SK-N-SH treated with all-trans-retinoic acid at 6 μM for 48 hours (cell line): Measurements from ENCODE around the gene SLC37A2.

Experiments
- ESRRG ChIP-seq: fragments of 250-450 bp; sonication (Bioruptor Pico); IDR thresholded peaks from 2 replicates; pipeline ENCODE4 v1.6.1; 2021; ENCODE audit warnings: mild to moderate bottlenecking
- GLIS3 ChIP-seq: fragments of 250-450 bp; sonication (Bioruptor Pico); IDR thresholded peaks from 2 replicates; pipeline ENCODE4 v1.5.0; 2020; ENCODE audit warnings: mild to moderate bottlenecking, moderate library complexity
- ISL1 ChIP-seq: fragments of 250-450 bp; sonication (Bioruptor Pico); IDR thresholded peaks from 2 replicates; pipeline ENCODE4 v2.1.2; 2022; ENCODE audit warnings: mild to moderate bottlenecking, moderate library complexity
- RARB ChIP-seq: fragments of 250-450 bp; sonication (Bioruptor Pico); IDR thresholded peaks from 2 replicates; pipeline ENCODE4 v1.8.0; 2021; ENCODE audit warnings: mild to moderate bottlenecking, moderate library complexity
- SNAI2 ChIP-seq: fragments of 250-450 bp; sonication (Bioruptor Pico); IDR thresholded peaks from 2 replicates; pipeline ENCODE4 v1.5.0; 2020; ENCODE audit warnings: mild to moderate bottlenecking, moderate library complexity
- ZFP30 ChIP-seq: fragments of 450-650 bp; formaldehyde crosslinking; IDR thresholded peaks from 2 replicates; pipeline ENCODE4 v1.5.0; 2022; ENCODE audit warnings: mild to moderate bottlenecking, moderate library complexity
- ZNF565 ChIP-seq: fragments of 450-650 bp; formaldehyde crosslinking; conservative IDR thresholded peaks from 2 replicates; pipeline ENCODE4 v1.5.0; 2020; ENCODE audit warnings: low read depth, mild to moderate bottlenecking, moderate library complexity
- ZNF70 ChIP-seq: fragments of 450-650 bp; formaldehyde crosslinking; IDR thresholded peaks from 2 replicates; pipeline ENCODE4 v1.5.0; 2020; ENCODE audit warnings: mild to moderate bottlenecking, moderate library complexity
- ZNF8 ChIP-seq: fragments of 450-650 bp; formaldehyde crosslinking; IDR thresholded peaks from 2 replicates; pipeline ENCODE4 v1.5.0; 2020; ENCODE audit warnings: mild to moderate bottlenecking, moderate library complexity
- TF ChIP-seq, protein P1 (sequence below): fragments of 250-450 bp; sonication (Bioruptor Pico); IDR thresholded peaks from 2 replicates; pipeline ENCODE4 v1.8.0; 2021; ENCODE audit warnings: low read depth, mild to moderate bottlenecking, moderate library complexity, borderline replicate concordance
- TF ChIP-seq, protein P2 (sequence below): fragments of 250-450 bp; sonication (Bioruptor Pico); IDR thresholded peaks from 2 replicates; pipeline ENCODE4 v1.5.0; 2020; ENCODE audit warnings: mild to moderate bottlenecking, moderate library complexity
- TF ChIP-seq, protein P3 (sequence below): fragments of 250-450 bp; sonication (Bioruptor Pico); IDR thresholded peaks from 2 replicates; pipeline ENCODE4 v1.8.0; 2020; ENCODE audit warnings: mild to moderate bottlenecking, moderate library complexity, borderline replicate concordance

DNA sequence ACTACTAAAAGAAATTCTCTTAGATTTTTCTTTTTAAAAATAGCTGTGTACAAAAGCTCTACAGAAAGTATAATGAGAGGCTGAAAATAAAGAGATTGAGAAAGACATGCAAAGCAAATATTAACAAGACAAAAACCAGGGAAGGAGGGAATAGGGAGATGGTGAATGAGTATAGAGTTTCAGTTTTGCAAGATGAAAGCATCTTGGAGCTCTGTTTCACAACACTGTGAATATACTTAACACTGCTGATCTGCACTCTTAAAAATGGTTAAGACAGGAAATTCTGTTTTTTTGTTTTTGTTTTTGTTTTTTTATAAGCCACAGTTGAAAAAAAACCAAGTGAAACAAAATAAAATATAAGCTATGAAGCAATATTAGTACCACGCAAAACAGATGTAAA is 42.8 kb downstream of the SLC37A2 start:
- TF ChIP-seq, protein P1, sequence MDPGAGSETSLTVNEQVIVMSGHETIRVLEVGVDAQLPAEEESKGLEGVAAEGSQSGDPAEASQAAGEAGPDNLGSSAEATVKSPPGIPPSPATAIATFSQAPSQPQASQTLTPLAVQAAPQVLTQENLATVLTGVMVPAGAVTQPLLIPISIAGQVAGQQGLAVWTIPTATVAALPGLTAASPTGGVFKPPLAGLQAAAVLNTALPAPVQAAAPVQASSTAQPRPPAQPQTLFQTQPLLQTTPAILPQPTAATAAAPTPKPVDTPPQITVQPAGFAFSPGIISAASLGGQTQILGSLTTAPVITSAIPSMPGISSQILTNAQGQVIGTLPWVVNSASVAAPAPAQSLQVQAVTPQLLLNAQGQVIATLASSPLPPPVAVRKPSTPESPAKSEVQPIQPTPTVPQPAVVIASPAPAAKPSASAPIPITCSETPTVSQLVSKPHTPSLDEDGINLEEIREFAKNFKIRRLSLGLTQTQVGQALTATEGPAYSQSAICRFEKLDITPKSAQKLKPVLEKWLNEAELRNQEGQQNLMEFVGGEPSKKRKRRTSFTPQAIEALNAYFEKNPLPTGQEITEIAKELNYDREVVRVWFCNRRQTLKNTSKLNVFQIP (CRISPR knock-in tag) = no peak
- TF ChIP-seq ZNF565 (CRISPR knock-in tag) = no peak
- no peak for TF ChIP-seq SNAI2 (CRISPR knock-in tag)
- TF ChIP-seq ESRRG (CRISPR knock-in tag) = no peak
- TF ChIP-seq ZNF70 = no peak
- no peak for TF ChIP-seq ISL1
- TF ChIP-seq ZNF8 = no peak
- no peak for TF ChIP-seq ZFP30
- TF ChIP-seq, protein P2, sequence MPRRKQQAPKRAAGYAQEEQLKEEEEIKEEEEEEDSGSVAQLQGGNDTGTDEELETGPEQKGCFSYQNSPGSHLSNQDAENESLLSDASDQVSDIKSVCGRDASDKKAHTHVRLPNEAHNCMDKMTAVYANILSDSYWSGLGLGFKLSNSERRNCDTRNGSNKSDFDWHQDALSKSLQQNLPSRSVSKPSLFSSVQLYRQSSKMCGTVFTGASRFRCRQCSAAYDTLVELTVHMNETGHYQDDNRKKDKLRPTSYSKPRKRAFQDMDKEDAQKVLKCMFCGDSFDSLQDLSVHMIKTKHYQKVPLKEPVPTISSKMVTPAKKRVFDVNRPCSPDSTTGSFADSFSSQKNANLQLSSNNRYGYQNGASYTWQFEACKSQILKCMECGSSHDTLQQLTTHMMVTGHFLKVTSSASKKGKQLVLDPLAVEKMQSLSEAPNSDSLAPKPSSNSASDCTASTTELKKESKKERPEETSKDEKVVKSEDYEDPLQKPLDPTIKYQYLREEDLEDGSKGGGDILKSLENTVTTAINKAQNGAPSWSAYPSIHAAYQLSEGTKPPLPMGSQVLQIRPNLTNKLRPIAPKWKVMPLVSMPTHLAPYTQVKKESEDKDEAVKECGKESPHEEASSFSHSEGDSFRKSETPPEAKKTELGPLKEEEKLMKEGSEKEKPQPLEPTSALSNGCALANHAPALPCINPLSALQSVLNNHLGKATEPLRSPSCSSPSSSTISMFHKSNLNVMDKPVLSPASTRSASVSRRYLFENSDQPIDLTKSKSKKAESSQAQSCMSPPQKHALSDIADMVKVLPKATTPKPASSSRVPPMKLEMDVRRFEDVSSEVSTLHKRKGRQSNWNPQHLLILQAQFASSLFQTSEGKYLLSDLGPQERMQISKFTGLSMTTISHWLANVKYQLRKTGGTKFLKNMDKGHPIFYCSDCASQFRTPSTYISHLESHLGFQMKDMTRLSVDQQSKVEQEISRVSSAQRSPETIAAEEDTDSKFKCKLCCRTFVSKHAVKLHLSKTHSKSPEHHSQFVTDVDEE (CRISPR knock-in tag) = no peak
- no peak for TF ChIP-seq GLIS3 (CRISPR knock-in tag)
- TF ChIP-seq RARB (CRISPR knock-in tag) = no peak
- TF ChIP-seq, protein P3, sequence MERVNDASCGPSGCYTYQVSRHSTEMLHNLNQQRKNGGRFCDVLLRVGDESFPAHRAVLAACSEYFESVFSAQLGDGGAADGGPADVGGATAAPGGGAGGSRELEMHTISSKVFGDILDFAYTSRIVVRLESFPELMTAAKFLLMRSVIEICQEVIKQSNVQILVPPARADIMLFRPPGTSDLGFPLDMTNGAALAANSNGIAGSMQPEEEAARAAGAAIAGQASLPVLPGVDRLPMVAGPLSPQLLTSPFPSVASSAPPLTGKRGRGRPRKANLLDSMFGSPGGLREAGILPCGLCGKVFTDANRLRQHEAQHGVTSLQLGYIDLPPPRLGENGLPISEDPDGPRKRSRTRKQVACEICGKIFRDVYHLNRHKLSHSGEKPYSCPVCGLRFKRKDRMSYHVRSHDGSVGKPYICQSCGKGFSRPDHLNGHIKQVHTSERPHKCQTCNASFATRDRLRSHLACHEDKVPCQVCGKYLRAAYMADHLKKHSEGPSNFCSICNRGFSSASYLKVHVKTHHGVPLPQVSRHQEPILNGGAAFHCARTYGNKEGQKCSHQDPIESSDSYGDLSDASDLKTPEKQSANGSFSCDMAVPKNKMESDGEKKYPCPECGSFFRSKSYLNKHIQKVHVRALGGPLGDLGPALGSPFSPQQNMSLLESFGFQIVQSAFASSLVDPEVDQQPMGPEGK (CRISPR knock-in tag) = no peak
